NCI-H146 treated with DMSO at 0.1 percent for 48 hours (cell line): ENCODE measurements around the gene PASD1.
"Not testable (repeated sequence)": the region's sequence is repeated elsewhere in the genome, so short reads cannot be mapped to it uniquely, and the experiment has no call there.

ENCODE experiments used
- DNase-seq: peaks from one replicate; lab custom pipeline; 2025; ENCODE audit not compliant: unreplicated experiment; lab: John Stamatoyannopoulos, UW

The PASD1 gene

GRCh38 chrX:151563449-151563848 lies at the start of gene PASD1:
TSS of gene PASD1 (plus strand) at chrX:151563675. CDS start at chrX:151601554, 37,879 bp downstream.
- no peak for DNase-seq

- no peak for DNase-seq
These were observed 48.2 kb upstream of the PASD1 start for GRCh38 chrX:151515237-151515636.

GRCh38 chrX:151516538-151517187 lies 46.8 kb upstream of the PASD1 start:
- no peak for DNase-seq

GRCh38 chrX:151517421-151517820 lies 46.1 kb upstream of the PASD1 start:
- DNase-seq: no peak

GRCh38 chrX:151523351-151523750 lies 40.1 kb upstream of the PASD1 start:
- no peak for DNase-seq

GRCh38 chrX:151536571-151536970 lies 26.9 kb upstream of the PASD1 start:
- DNase-seq: no peak

- no peak for DNase-seq
These were observed 25.9 kb upstream of the PASD1 start for GRCh38 chrX:151537572-151537971.

- DNase-seq: no peak
These were observed 25.0 kb upstream of the PASD1 start for GRCh38 chrX:151538190-151539122.

- no peak for DNase-seq
These were observed 19.8 kb upstream of the PASD1 start for GRCh38 chrX:151543706-151544105.

GRCh38 chrX:151546226-151546625 lies 17.2 kb upstream of the PASD1 start:
- DNase-seq: not testable (repeated sequence)

- DNase-seq: not testable (repeated sequence)
These were observed 12.3 kb upstream of the PASD1 start for GRCh38 chrX:151551176-151551575.

- DNase-seq: no peak
These were observed 10.7 kb upstream of the PASD1 start for GRCh38 chrX:151552743-151553142.

- not testable (repeated sequence) for DNase-seq
These were observed 8.2 kb upstream of the PASD1 start for GRCh38 chrX:151555301-151555700.

- not testable (repeated sequence) for DNase-seq
These were observed 990 bp upstream of the PASD1 start for GRCh38 chrX:151562485-151562884.

- not testable (repeated sequence) for DNase-seq
These were observed 472 bp upstream of the PASD1 start for GRCh38 chrX:151563003-151563402.

GRCh38 chrX:151564035-151564434 lies 560 bp downstream of the PASD1 start:
- no peak for DNase-seq

- DNase-seq: not testable (repeated sequence)
These were observed 3.4 kb downstream of the PASD1 start for GRCh38 chrX:151566872-151567271.

- DNase-seq: no peak
These were observed 7.1 kb downstream of the PASD1 start for GRCh38 chrX:151570561-151570960.

GRCh38 chrX:151593384-151593783 lies 29.9 kb downstream of the PASD1 start:
- not testable (repeated sequence) for DNase-seq

- DNase-seq: no peak
These were observed 32.8 kb downstream of the PASD1 start for GRCh38 chrX:151596282-151596681.

GRCh38 chrX:151604931-151605330 lies 41.5 kb downstream of the PASD1 start:
- no peak for DNase-seq

- DNase-seq: no peak
These were observed 45.7 kb downstream of the PASD1 start for GRCh38 chrX:151609222-151609621.
